ENCODE data around the gene KCNH4. TPM values are rescaled to one million over a fixed set of nuclear protein-coding genes. Genes with fewer than 3 reads are reported as not detected.
"Not testable (repeated sequence)": the region's sequence is repeated elsewhere in the genome, so short reads cannot be mapped to it uniquely, and the experiment has no call there.

KCNH4 gene
- total RNA-seq, 4 donors from 2014 or later, result not detected

DNA sequence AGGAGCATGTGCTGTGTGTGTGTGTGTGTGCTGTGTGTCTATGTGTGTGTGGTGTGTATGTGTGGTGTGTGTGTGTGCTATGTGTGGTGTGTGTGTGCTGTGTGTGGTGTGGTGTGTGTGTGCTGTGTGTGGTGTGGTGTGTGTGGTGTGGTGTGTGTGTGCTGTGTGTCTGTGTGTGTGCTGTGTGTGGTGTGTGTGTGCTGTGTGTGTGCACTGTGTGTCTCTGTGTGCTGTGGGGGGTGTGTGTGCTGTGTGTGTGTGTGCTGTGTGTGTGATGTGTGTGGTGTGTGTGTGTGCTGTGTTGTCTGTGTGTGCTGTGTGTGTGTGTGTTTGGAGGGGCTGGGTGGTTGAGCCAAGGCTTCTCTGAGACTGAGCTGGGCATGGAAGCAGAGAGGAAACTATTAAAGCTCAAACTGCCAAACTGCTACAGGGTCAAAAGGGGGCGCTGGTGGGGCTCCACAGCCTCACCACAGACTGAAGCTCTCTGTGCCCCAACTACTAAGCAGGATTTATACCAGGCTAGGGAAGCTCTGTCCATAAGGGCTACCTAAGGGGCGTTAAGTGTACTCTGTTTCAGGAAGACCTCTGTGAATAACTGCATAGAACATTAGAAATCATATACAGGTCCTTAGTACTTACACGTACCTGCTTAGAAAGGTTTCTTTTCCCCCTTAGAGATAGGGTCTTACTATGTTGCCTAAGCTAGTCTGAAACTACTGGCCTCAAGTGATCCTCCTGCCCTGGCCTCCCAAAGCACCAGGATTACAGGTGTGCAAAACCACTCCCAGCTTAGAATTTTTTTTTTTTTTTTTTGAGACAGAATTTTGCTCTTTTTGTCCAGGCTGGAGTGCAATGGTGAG lies 41.2 kb upstream of the KCNH4 start:
- H3K4me3 ChIP-seq (ENCODE audit: low read depth, poor library complexity, severe bottlenecking), result no peak overlapping the region
- WGBS, 2 donors, result 56 to 60% methylated on average over 3 of the region's 3 CpGs

DNA sequence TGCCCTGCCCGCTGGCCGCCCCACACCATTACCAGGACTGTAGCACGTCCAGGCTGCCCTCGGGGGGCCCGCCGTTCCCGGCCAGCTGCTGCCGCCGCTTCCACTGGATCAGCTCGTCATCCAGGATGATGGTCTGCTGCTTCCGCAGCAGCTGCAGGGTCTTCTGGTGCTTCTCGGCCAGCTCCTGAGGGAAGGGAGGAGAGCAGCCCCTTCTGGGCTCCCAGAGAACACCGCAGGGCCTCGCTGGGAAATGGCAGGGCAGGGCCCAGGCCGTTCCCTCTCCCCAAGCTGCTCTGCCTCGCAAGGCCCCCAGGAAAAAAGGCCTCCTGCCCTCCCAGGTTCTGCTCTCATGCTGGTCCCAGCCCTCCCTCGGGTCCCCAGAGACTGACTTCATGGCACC lies 38.3 kb upstream of the KCNH4 start:
- WGBS, 2 donors, result no CpG with 5 or more reads among the region's 17 CpGs
- intact Hi-C loops (cut with DNase I; ENCODE audit: low total_unique reads); H3K4me3 ChIP-seq (ENCODE audit: low read depth, poor library complexity, severe bottlenecking); DNase-seq (ENCODE audit: low spot score in 2 of 2): not testable (repeated sequence)

More for the DNA sequence above, 41.2 kb upstream of the KCNH4 start:
- intact Hi-C loops (cut with DNase I; ENCODE audit: low total_unique reads), result no loop called here
- DNase-seq (ENCODE audit: low spot score in 2 of 2), result peak in 1 of 2 donors; percentile 82
- TF ChIP-seq POLR2A (IDR thresholded peaks at IDR 0.05), result no peak
- TF ChIP-seq, protein P1, sequence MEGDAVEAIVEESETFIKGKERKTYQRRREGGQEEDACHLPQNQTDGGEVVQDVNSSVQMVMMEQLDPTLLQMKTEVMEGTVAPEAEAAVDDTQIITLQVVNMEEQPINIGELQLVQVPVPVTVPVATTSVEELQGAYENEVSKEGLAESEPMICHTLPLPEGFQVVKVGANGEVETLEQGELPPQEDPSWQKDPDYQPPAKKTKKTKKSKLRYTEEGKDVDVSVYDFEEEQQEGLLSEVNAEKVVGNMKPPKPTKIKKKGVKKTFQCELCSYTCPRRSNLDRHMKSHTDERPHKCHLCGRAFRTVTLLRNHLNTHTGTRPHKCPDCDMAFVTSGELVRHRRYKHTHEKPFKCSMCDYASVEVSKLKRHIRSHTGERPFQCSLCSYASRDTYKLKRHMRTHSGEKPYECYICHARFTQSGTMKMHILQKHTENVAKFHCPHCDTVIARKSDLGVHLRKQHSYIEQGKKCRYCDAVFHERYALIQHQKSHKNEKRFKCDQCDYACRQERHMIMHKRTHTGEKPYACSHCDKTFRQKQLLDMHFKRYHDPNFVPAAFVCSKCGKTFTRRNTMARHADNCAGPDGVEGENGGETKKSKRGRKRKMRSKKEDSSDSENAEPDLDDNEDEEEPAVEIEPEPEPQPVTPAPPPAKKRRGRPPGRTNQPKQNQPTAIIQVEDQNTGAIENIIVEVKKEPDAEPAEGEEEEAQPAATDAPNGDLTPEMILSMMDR (IDR thresholded peaks at IDR 0.05), result peak in 1 of 3 donors; percentile 53

DNA sequence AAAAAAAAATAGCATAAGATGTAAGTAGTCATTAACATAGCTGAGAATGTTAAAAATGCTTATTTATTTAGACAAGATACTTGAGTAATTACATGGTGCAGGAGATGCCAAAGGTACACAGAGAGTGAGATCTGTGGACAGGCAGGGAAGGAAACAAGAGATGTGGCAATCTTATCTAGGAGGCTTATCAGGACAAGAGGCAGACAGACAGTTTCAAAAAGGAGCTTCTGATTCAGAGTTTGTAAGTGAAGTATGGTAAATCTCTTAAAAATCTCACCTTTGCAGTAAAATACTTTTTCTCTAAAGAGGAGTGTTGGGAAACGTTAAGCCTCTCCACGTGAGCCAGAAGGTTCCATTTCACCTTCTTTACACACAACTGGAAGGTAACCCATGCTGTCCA lies 33.2 kb upstream of the KCNH4 start:
- TF ChIP-seq, protein P1 (IDR thresholded peaks at IDR 0.05), result no peak
- TF ChIP-seq POLR2A (IDR thresholded peaks at IDR 0.05), result no peak
- whole genome bisulfite sequencing, 2 donors, result 79 to 94% methylated on average over 2 of the region's 2 CpGs
- intact Hi-C loops (cut with DNase I; ENCODE audit: low total_unique reads), result no loop called here
- H3K4me3 ChIP-seq (ENCODE audit: low read depth, poor library complexity, severe bottlenecking), result no peak overlapping the region
- no peak for DNase-seq (ENCODE audit: low spot score in 2 of 2)

DNA sequence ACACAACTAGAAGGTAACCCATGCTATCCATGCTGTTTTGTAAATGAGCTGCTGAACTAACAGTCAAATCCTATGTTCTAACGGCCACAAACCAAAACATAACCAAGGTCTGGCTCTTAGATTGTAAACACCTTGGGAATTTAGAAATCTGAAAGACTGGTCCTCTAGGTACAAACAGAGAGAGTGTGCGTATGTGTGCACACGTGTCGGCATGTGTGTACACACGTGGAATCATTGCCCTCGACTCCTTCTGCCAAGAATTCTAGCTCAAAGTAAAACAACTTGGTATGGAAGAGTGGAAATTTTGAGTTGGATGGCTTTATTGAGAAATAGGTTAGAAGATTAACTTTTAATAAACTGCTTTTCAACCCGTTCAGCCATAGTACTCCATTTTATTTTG lies 31.4 kb upstream of the KCNH4 start:
- TF ChIP-seq, protein P1 (IDR thresholded peaks at IDR 0.05), result no peak
- TF ChIP-seq POLR2A (IDR thresholded peaks at IDR 0.05), result no peak
- WGBS, 2 donors, result 62 to 63% methylated on average over 7 of the region's 7 CpGs
- no peak for DNase-seq (ENCODE audit: low spot score in 2 of 2)
- no peak overlapping the region for H3K4me3 ChIP-seq (ENCODE audit: low read depth, poor library complexity, severe bottlenecking)
- intact Hi-C loops (cut with DNase I; ENCODE audit: low total_unique reads), result no loop called here

DNA sequence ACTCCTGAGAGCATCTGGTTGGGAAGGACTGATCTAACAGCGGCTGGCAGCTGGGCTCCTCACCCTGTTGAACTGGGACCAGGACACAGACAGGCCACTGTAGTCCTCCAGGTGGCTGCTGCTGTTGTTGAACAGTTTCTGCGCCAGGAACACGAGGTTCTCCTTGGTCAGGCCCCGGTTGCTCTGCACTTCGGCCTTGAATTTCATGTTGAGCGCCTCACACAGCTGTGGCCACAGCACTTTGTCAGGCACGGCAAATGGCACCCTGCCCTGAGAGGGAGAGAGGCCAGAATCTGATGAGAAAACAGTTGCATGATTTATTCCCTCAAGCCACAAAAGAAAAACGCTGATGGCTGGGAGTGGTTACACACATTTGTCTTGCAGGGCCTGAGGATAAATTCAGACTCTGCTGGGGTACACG lies 31.0 kb upstream of the KCNH4 start:
- intact Hi-C loops (cut with DNase I; ENCODE audit: low total_unique reads); H3K4me3 ChIP-seq (ENCODE audit: low read depth, poor library complexity, severe bottlenecking): not testable (repeated sequence)
- DNase-seq (ENCODE audit: low spot score in 2 of 2), result peak; percentile 62 to 91
- WGBS, 2 donors, result 47 to 49% methylated on average over 6 to 9 of the region's 9 CpGs

DNA sequence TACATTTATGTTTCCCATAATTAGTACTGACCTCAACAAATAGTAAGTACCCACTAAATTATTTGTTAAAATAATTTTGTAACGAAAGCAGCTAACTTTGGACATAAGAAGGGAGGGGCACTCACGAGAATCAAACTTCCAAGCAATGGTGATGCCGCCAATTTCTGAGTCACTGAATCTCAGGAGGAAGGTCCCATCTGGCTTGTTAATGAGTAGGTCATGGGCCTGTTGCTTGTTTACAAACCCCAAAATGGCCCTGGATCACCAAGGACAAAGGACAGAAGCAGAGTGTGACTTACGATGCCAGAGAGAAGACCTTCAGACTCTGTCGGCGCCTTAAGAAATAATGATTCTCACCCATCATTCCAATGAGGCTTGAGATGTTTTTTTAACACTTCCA lies 29.1 kb upstream of the KCNH4 start:
- TF ChIP-seq POLR2A (IDR thresholded peaks at IDR 0.05), result no peak
- TF ChIP-seq, protein P1 (IDR thresholded peaks at IDR 0.05), result no peak
- intact Hi-C loops (cut with DNase I; ENCODE audit: low total_unique reads), result no loop called here
- 76 to 80% methylated on average over 6 of the region's 6 CpGs for WGBS, 2 donors
- DNase-seq (ENCODE audit: low spot score in 2 of 2), result peak in 1 of 2 donors; percentile 47
- H3K4me3 ChIP-seq (ENCODE audit: low read depth, poor library complexity, severe bottlenecking), result no peak overlapping the region

DNA sequence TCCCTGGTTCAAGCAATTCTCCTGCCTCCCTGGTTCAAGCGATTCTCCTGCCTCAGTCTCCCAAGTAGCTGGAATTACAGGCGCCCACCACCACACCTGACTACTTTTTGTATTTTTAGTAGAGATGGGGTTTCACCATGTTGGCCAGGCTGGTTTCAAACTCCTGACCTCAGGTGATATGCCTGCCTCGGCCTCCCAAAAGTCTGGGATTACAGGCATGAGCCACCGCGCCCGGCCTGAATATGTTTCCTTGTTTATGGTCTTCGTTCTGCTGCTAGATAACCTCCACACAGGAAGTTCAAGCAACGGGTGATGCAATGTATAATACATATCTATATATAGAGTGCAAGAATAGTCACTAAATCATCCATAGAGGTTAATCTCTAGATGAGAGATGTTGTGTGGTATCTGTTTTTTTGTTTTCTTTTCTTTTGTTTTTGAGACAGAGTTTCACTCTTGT lies 25.2 kb upstream of the KCNH4 start:
- intact Hi-C loops (cut with DNase I; ENCODE audit: low total_unique reads); H3K4me3 ChIP-seq (ENCODE audit: low read depth, poor library complexity, severe bottlenecking); DNase-seq (ENCODE audit: low spot score in 2 of 2): not testable (repeated sequence)
- 83 to 85% methylated on average over 8 of the region's 8 CpGs for WGBS, 2 donors
